PC-3 (cell line): Measurements from ENCODE around the gene ANKUB1. TPM values are rescaled to one million over a fixed set of nuclear protein-coding genes. Genes with fewer than 3 reads are reported as not detected.

Experiments used
- ATAC-seq: fragments of 200-7000 bp; cut with Tn5 transposase; 2 replicates; pipeline ENCODE4 v1.9.1; 2020; ENCODE audit warnings: mild to moderate bottlenecking, moderate library complexity
- BruUV-seq: library from RNA; stranded (reverse); fragments of 400-500 nt; replicated peaks from 2 replicates; lab custom pipeline; 2021; lab: Mats Ljungman, UMichigan
- CTCF ChIA-PET: fragments of 300-600 bp; sonication (Branson Sonifier 250); formaldehyde crosslinking; loops from one replicate; lab custom pipeline; 2022; ENCODE audit warnings: antibody characterized with exemption; lab: Charles Lee
- POLR2A ChIA-PET: fragments of 300-600 bp; sonication (Branson Sonifier 250); formaldehyde crosslinking; loops from one replicate; lab custom pipeline; 2022; ENCODE audit warnings: antibody characterized with exemption; ENCODE audit not compliant: unreplicated experiment; lab: Charles Lee
- DNase-seq: peaks from one replicate; pipeline ENCODE4 v3.0.0-alpha.2; 2015
- H2AFZ ChIP-seq: fragments of 300-600 bp; sonication (generic); 2 replicates; pipeline ENCODE4 v1.6.0; 2016; ENCODE audit warnings: antibody characterized with exemption, low read length
- H3F3A ChIP-seq: fragments of 300-600 bp; sonication (generic); one replicate; pipeline ENCODE4 v1.6.0; 2017; ENCODE audit warnings: antibody characterized with exemption, low read length, control low read depth, mild to moderate bottlenecking; ENCODE audit not compliant: unreplicated experiment
- H3K27ac ChIP-seq: fragments of 300-600 bp; sonication (generic); 2 replicates; pipeline ENCODE4 v1.5.1; 2016; ENCODE audit warnings: mild to moderate bottlenecking, low read length
- H3K27me3 ChIP-seq: fragments of 300-600 bp; sonication (generic); 2 replicates; pipeline ENCODE4 v1.6.1; 2016; ENCODE audit warnings: low read length, mixed read lengths
- H3K36me3 ChIP-seq: fragments of 300-600 bp; sonication (generic); 2 replicates; pipeline ENCODE4 v1.6.1; 2016; ENCODE audit warnings: low read depth, mixed run types, low read length, mixed read lengths
- H3K4me1 ChIP-seq: fragments of 300-600 bp; sonication (generic); 2 replicates; pipeline ENCODE4 v1.5.1; 2016; ENCODE audit warnings: low read length; ENCODE audit not compliant: insufficient read depth
- H3K4me2 ChIP-seq: fragments of 300-600 bp; sonication (generic); 2 replicates; pipeline ENCODE4 v1.6.0; 2016; ENCODE audit warnings: low read length
- H3K4me3 ChIP-seq: fragments of 300-600 bp; sonication (generic); 2 replicates; pipeline ENCODE4 v1.5.1; 2016; ENCODE audit warnings: mild to moderate bottlenecking, low read length, mixed read lengths
- H3K79me2 ChIP-seq: fragments of 300-600 bp; sonication (generic); 2 replicates; pipeline ENCODE4 v1.6.1; 2017; ENCODE audit warnings: low read length, mixed read lengths
- H3K9ac ChIP-seq: fragments of 300-600 bp; sonication (generic); 2 replicates; pipeline ENCODE4 v1.6.0; 2016; ENCODE audit warnings: mild to moderate bottlenecking, low read length
- H3K9me2 ChIP-seq: fragments of 300-600 bp; sonication (generic); replicated peaks from 2 replicates; pipeline ENCODE4 v1.6.1; 2016; ENCODE audit warnings: mixed run types, low read length, mixed read lengths
- H3K9me3 ChIP-seq: fragments of 300-600 bp; sonication (generic); 2 replicates; pipeline ENCODE4 v1.6.1; 2016; ENCODE audit warnings: low read length, mixed read lengths
- H4K20me1 ChIP-seq: fragments of 300-600 bp; sonication (generic); 2 replicates; pipeline ENCODE4 v1.6.1; 2016; ENCODE audit warnings: low read length, mixed read lengths
- CTCF ChIP-seq: fragments of 300-600 bp; sonication (generic); conservative IDR thresholded peaks from 2 replicates; pipeline ENCODE4 v1.5.1; 2017; ENCODE audit warnings: antibody characterized with exemption, low read depth, mild to moderate bottlenecking, low read length
- EZH2 ChIP-seq: fragments of 300-600 bp; sonication (generic); IDR thresholded peaks from one replicate; pipeline ENCODE4 v1.6.1; 2017; ENCODE audit warnings: antibody characterized with exemption, mild to moderate bottlenecking, low read length; ENCODE audit not compliant: unreplicated experiment
- EZH2phosphoT487 ChIP-seq: fragments of 300-600 bp; sonication (generic); IDR thresholded peaks from 2 replicates; pipeline ENCODE4 v1.6.1; 2018; ENCODE audit warnings: mild to moderate bottlenecking, antibody characterized with exemption, low read length, borderline replicate concordance
- intact Hi-C: fragments of 100-400 bp; cut with micrococcal nuclease; formaldehyde crosslinking; loops from 2 replicates; pipeline ENCODE4 v1.9.0; 2023
- total RNA-seq: library from RNA; depleted of rRNA; stranded (reverse); fragments of >200 nt; gene quantifications from 2 replicates; pipeline ENCODE4 v1.2.3, GENCODE V29; 2014

The ANKUB1 gene
- total RNA-seq, 1 experiment from 2014 or later: not detected

- intact Hi-C loops: no loop called here
- ChIA-PET CTCF (no interaction called here), POLR2A (no interaction called here)
- H4K20me1 ChIP-seq: no peaks in the 10 kb centered on the region
- H2AFZ ChIP-seq: no peak overlapping the region
- TF ChIP-seq EZH2 (no peak), CTCF (no peak), EZH2phosphoT487 (no peak)
- H3K4me1 ChIP-seq: peaks cover 14% of the 10 kb centered on the region
- no peaks in the 10 kb centered on the region for H3K36me3 ChIP-seq
- H3K4me2 ChIP-seq: no peak overlapping the region
- DNase-seq (no peak), ATAC-seq (no peak)
- H3K9me3 ChIP-seq: no peaks in the 10 kb centered on the region
- no peaks in the 10 kb centered on the region for H3K79me2 ChIP-seq
- BruUV-seq: no TSS peak
- H3K4me3 ChIP-seq: no peak overlapping the region
- H3K9me2 ChIP-seq: no peaks in the 10 kb centered on the region
- H3K9ac ChIP-seq: no peak overlapping the region
- H3F3A ChIP-seq: no peaks in the 10 kb centered on the region
- no peaks in the 10 kb centered on the region for H3K27me3 ChIP-seq
- H3K27ac ChIP-seq: no peak overlapping the region
These were observed 10.6 kb downstream of the ANKUB1 start for GRCh38 chr3:149781741-149782140.

GRCh38 chr3:149781211-149781610 is 11.1 kb downstream of the ANKUB1 start:
- no peak overlapping the region for H2AFZ ChIP-seq
- intact Hi-C loops: no loop called here

GRCh38 chr3:149777414-149778214 is 14.7 kb downstream of the ANKUB1 start:
- Histone ChIP-seq H3K27me3 (no peaks in the 10 kb centered on the region), H3K36me3 (no peaks in the 10 kb centered on the region), H3K4me3 (no peak overlapping the region), H3K9ac (no peak overlapping the region), H3K4me1 (no peaks in the 10 kb centered on the region), H3K4me2 (no peak overlapping the region), H3F3A (no peaks in the 10 kb centered on the region), H2AFZ (no peak overlapping the region), H3K79me2 (no peaks in the 10 kb centered on the region), H4K20me1 (no peaks in the 10 kb centered on the region), H3K27ac (no peak overlapping the region), H3K9me2 (no peaks in the 10 kb centered on the region), H3K9me3 (no peaks in the 10 kb centered on the region)
- no peak for ATAC-seq
- intact Hi-C loops: no loop called here
- ChIA-PET POLR2A (no interaction called here), CTCF (interaction anchor here (0.7 kb wide), 1 partner anchor 31 kb away, joined by 5 read pairs; no protein-coding TSS in a partner anchor)
- TF ChIP-seq EZH2phosphoT487: no peak
- TF ChIP-seq EZH2: no peak
- TF ChIP-seq CTCF: no peak
- no peak for DNase-seq
- BruUV-seq: no TSS peak

More at GRCh38 chr3:149781211-149781610, 11.1 kb downstream of the ANKUB1 start:
- POLR2A ChIA-PET: no interaction called here
- no peak for TF ChIP-seq EZH2
- H3F3A ChIP-seq: no peaks in the 10 kb centered on the region
- H3K9ac ChIP-seq: no peak overlapping the region
- H3K9me3 ChIP-seq: no peaks in the 10 kb centered on the region
- ATAC-seq (no peak), DNase-seq (no peak)
- no peaks in the 10 kb centered on the region for H3K27me3 ChIP-seq
- no peaks in the 10 kb centered on the region for H3K79me2 ChIP-seq
- CTCF ChIA-PET: no interaction called here
- no peaks in the 10 kb centered on the region for H4K20me1 ChIP-seq
- H3K4me2 ChIP-seq: no peak overlapping the region
- H3K36me3 ChIP-seq: no peaks in the 10 kb centered on the region
- peaks cover 14% of the 10 kb centered on the region for H3K4me1 ChIP-seq
- H3K27ac ChIP-seq: no peak overlapping the region
- BruUV-seq: no TSS peak
- H3K9me2 ChIP-seq: no peaks in the 10 kb centered on the region
- H3K4me3 ChIP-seq: no peak overlapping the region
